ENCODE results near the gene CENPS.
"Not testable (repeated sequence)": the region's sequence is repeated elsewhere in the genome, so short reads cannot be mapped to it uniquely, and the experiment has no call there.

CENPS gene

DNA sequence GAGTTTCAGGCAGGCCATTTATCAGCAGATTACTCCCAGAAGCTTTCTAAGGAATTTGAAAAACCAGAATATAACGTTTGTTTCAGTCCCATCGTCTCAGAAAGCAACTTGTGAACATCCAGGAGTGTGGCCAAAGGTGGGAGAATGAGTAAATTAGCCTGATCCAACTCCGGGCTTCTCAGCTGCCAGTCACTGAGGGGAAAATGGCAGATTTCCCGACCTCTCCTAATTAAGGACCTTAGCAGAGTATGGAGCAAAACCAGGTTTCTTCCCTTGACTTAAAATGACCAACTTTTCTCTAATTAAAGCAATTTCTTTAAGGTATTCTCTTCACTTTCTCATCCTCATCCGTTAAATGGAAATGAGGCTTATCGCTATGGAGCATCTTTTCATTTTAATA, 20.6 kb downstream of the CENPS start:
- CTCF ChIA-PET = interaction anchor here (1.0 to 4.7 kb wide), 5 partner anchors 9 to 73 kb away, joined by 3 to 28 read pairs (median 12); partner anchors contain the start of gene CENPS
- H3K4me3 ChIP-seq (ENCODE audit: low read depth, low read length) = peak overlapping the region; percentile 42
- TF ChIP-seq, protein P1, sequence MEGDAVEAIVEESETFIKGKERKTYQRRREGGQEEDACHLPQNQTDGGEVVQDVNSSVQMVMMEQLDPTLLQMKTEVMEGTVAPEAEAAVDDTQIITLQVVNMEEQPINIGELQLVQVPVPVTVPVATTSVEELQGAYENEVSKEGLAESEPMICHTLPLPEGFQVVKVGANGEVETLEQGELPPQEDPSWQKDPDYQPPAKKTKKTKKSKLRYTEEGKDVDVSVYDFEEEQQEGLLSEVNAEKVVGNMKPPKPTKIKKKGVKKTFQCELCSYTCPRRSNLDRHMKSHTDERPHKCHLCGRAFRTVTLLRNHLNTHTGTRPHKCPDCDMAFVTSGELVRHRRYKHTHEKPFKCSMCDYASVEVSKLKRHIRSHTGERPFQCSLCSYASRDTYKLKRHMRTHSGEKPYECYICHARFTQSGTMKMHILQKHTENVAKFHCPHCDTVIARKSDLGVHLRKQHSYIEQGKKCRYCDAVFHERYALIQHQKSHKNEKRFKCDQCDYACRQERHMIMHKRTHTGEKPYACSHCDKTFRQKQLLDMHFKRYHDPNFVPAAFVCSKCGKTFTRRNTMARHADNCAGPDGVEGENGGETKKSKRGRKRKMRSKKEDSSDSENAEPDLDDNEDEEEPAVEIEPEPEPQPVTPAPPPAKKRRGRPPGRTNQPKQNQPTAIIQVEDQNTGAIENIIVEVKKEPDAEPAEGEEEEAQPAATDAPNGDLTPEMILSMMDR (IDR thresholded peaks at IDR 0.05; ENCODE audit: insufficient read depth, low read length, missing control alignments) = no peak
- no peak for DNase-seq (ENCODE audit: low read depth, low spot score)
- POLR2A ChIA-PET = no interaction called here

DNA sequence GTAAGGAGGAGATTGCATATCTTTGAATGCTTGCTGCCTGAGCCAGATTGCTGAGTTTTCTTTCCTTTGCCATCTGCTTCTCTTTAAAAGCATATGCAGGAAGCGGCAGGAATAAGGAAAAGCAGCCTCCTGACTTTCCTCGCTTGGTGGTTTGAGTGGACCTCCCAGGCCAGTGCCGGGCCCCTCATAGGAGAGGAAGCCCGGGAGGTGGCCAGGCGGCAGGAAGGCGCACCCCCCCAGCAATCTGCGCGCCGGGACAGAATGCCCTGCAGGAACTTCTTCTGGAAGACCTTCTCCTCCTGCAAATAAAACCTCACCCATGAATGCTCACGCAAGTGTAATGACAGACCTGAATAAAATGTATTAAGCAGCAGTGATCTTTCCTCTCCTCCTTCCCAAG, 21.1 kb downstream of the CENPS start:
- TF ChIP-seq, protein P1 (IDR thresholded peaks at IDR 0.05; ENCODE audit: insufficient read depth, low read length, missing control alignments) = no peak
- ChIA-PET CTCF (interaction anchor here (1.0 to 4.7 kb wide), 4 partner anchors 9 to 42 kb away, joined by 3 to 28 read pairs (median 18); partner anchors contain the start of gene CENPS), POLR2A (interaction anchor here (0.7 to 1.3 kb wide), 3 partner anchors 21 to 217 kb away, joined by 3 to 5 read pairs (median 5); partner anchors contain the start of genes CENPS and PGD)
- no peak for DNase-seq (ENCODE audit: low read depth, low spot score)
- H3K4me3 ChIP-seq (ENCODE audit: low read depth, low read length) = peak overlapping the region; percentile 42

DNA sequence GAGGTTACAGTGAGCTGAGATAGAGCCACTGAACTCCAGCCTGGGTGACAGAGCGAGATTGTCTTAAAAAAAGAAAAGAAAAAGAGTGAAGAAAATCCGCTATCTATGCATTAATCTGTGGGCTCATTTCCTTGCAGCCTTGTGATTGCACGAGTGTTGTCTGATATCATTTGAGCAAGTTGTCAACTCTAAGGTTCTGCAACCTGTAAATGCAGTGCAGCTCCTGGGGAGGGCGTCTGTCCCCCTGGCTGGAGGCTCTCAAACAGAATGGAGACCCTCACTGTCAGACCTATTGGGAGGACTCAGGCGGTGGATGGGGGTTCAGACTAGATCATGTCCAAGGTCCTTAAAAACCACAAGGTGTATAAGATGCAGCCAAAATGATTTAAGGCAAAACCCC, 25.8 kb downstream of the CENPS start:
- DNase-seq (ENCODE audit: low read depth, low spot score) = no peak
- no peak overlapping the region for H3K4me3 ChIP-seq (ENCODE audit: low read depth, low read length)
- CTCF ChIA-PET = interaction anchor here (0.6 to 2.3 kb wide), 5 partner anchors 20 to 60 kb away, joined by 3 to 11 read pairs (median 5); partner anchors contain the start of gene CENPS
- POLR2A ChIA-PET = no interaction called here
- TF ChIP-seq, protein P1 (IDR thresholded peaks at IDR 0.05; ENCODE audit: insufficient read depth, low read length, missing control alignments) = no peak

DNA sequence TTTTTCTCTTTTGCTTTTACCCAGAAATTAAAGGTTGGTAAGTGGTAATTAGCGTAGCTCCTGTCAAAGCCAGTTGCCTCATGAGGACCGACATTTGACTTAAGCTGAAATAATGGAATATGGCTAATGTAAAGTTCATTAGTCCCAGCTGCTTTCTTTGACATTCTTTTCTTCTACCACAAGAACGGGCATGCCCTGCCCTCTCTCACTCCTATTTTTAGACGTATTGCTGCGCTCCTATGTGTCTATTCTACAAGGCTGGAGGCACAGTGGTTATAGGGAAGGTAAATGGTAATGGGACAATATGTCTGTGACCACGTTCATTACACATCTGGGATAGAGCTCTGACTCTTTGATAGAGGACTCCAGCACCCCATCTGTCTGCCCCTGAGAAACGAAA, 26.4 kb downstream of the CENPS start:
- CTCF ChIA-PET = interaction anchor here (1.9 to 2.3 kb wide), 3 partner anchors 26 to 50 kb away, joined by 5 to 11 read pairs (median 8); partner anchors contain the start of gene CENPS
- DNase-seq (ENCODE audit: low read depth, low spot score) = no peak
- POLR2A ChIA-PET = no interaction called here

DNA sequence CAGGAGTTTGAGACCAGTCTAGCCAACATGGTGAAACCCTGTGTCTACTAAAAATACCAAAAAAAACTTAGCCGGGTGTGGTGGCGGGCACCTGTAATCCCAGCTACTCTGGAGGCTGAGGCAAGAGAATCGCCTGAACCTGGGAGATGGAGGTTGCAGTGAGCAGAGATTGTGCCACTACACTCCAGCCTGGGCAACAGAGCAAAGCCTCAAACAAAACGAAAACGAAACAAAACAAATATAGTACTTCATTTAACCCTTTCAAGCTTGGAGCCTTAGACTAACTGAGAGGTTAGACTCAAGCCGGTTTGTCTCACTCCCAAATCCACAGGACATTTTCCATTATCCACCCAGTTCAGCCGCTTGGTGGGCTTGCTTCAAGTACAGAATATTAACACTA, 27.2 kb downstream of the CENPS start:
- not testable (repeated sequence) for H3K4me3 ChIP-seq (ENCODE audit: low read depth, low read length); DNase-seq (ENCODE audit: low read depth, low spot score)
- ChIA-PET POLR2A (interaction anchor here (0.7 kb wide), 1 partner anchor 50 kb away, joined by 3 read pairs; no protein-coding TSS in a partner anchor), CTCF (interaction anchor here (1.0 to 2.3 kb wide), 3 partner anchors 15 to 50 kb away, joined by 3 to 11 read pairs (median 5); partner anchors contain the start of gene DFFA)

More for the DNA sequence above, 26.4 kb downstream of the CENPS start:
- no peak overlapping the region for H3K4me3 ChIP-seq (ENCODE audit: low read depth, low read length)
- TF ChIP-seq, protein P1 (IDR thresholded peaks at IDR 0.05; ENCODE audit: insufficient read depth, low read length, missing control alignments) = no peak

DNA sequence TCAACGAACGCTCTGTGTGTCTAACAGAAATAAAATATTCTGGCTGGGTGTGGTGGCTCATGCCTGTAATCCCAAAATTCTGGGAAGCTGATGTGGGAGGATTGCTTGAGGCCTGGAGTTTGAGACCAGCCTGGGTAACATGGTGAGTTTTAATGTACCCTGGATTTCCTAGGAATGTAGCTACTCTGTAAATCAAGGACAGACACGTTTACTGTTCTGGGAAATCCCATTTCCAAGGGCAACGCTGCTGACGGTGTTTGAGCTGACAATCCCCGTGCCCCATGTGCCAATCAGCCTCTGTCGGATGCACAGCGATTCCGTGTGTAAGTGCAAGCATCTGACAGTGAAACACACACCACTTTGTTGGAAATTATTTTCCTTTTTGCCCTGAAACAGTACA, 27.6 kb downstream of the CENPS start:
- ChIA-PET CTCF (interaction anchor here (1.0 to 2.3 kb wide), 2 partner anchors 15 to 37 kb away, joined by 3 to 11 read pairs; partner anchors contain the start of gene DFFA), POLR2A (interaction anchor here (0.7 kb wide), 1 partner anchor 49 kb away, joined by 3 read pairs; no protein-coding TSS in a partner anchor)
- no peak overlapping the region for H3K4me3 ChIP-seq (ENCODE audit: low read depth, low read length)
- DNase-seq (ENCODE audit: low read depth, low spot score) = no peak
- TF ChIP-seq, protein P1 (IDR thresholded peaks at IDR 0.05; ENCODE audit: insufficient read depth, low read length, missing control alignments) = no peak
